Esophagus squamous epithelium (tissue), 4 donors: ENCODE data around the gene ATP2A3.

Source experiments
- CTCF ChIP-seq, 6 experiments: fragments of 450-650 bp in 4 of 6; fragments of 200-600 bp in 2 of 6; sonication (generic) in 2 of 6; IDR thresholded peaks; one replicate each; pipeline ENCODE4 v1.5.1; 2016 to 2019; ENCODE audit warnings: antibody characterized with exemption in 6 of 6, mild to moderate bottlenecking in 4 of 6, moderate library complexity in 4 of 6
- POLR2A ChIP-seq, 4 donors: fragments of 450-650 bp; IDR thresholded peaks; one replicate each; pipeline ENCODE4 v1.6.1; 2017; ENCODE audit warnings: antibody characterized with exemption in 4 of 4, mild to moderate bottlenecking in 4 of 4, moderate library complexity in 3 of 4

GRCh38 chr17:3906881-3907280 lies 57.4 kb downstream of the ATP2A3 start:
- TF ChIP-seq CTCF (IDR thresholded peaks at IDR 0.05) (no peak), POLR2A (IDR thresholded peaks at IDR 0.05) (no peak)
